NCI-H2227 (cell line): ENCODE results near the gene TGOLN2.
"Not testable (repeated sequence)": the region's sequence is repeated elsewhere in the genome, so short reads cannot be mapped to it uniquely, and the experiment has no call there.

ENCODE experiments used
- DNase-seq: peaks from one replicate; lab custom pipeline; 2025; ENCODE audit not compliant: unreplicated experiment; lab: John Stamatoyannopoulos, UW

TGOLN2 gene

GRCh38 chr2:85340034-85340892 is 12.5 kb upstream of the TGOLN2 start:
- DNase-seq = no peak

- no peak for DNase-seq
Observed at GRCh38 chr2:85334928-85335327, 7.1 kb upstream of the TGOLN2 start.

GRCh38 chr2:85333877-85334276 is 6.1 kb upstream of the TGOLN2 start:
- not testable (repeated sequence) for DNase-seq

GRCh38 chr2:85330839-85331636 is 3.2 kb upstream of the TGOLN2 start:
- DNase-seq = peak; percentile 35

- not testable (repeated sequence) for DNase-seq
Observed at GRCh38 chr2:85329701-85330100, 1.9 kb upstream of the TGOLN2 start.

- DNase-seq = no peak
Observed at GRCh38 chr2:85329181-85329651, 1.4 kb upstream of the TGOLN2 start.

GRCh38 chr2:85327160-85327821 is 498 bp downstream of the TGOLN2 start:
- DNase-seq = peak; percentile 72

GRCh38 chr2:85326406-85327159 is 1.2 kb downstream of the TGOLN2 start:
- DNase-seq = no peak

- no peak for DNase-seq
Observed at GRCh38 chr2:85325466-85325811, 2.4 kb downstream of the TGOLN2 start.

- no peak for DNase-seq
Observed at GRCh38 chr2:85324639-85325465, 2.9 kb downstream of the TGOLN2 start.

- DNase-seq = not testable (repeated sequence)
Observed at GRCh38 chr2:85323988-85324367, 3.8 kb downstream of the TGOLN2 start.

GRCh38 chr2:85323351-85323987 is 4.3 kb downstream of the TGOLN2 start:
- DNase-seq = no peak

- no peak for DNase-seq
Observed at GRCh38 chr2:85319796-85320195, 8.0 kb downstream of the TGOLN2 start.

- DNase-seq = no peak
Observed at GRCh38 chr2:85318222-85319074, 9.3 kb downstream of the TGOLN2 start.

- not testable (repeated sequence) for DNase-seq
Observed at GRCh38 chr2:85315921-85316320, 11.9 kb downstream of the TGOLN2 start.

- no peak for DNase-seq
Observed at GRCh38 chr2:85314884-85315242, 12.9 kb downstream of the TGOLN2 start.

GRCh38 chr2:85312404-85312803 is 15.4 kb downstream of the TGOLN2 start:
- no peak for DNase-seq

- DNase-seq = no peak
Observed at GRCh38 chr2:85310330-85310729, 17.5 kb downstream of the TGOLN2 start.
